Breast epithelium (tissue), 4 donors: ENCODE results near the gene KLHL26. TPM values are rescaled to one million over a fixed set of nuclear protein-coding genes. Genes with fewer than 3 reads are reported as not detected.

ENCODE experiments used
- DNase-seq, 2 donors: peaks; one replicate each; pipeline ENCODE4 v3.0.0-alpha.2; 2019; ENCODE audit warnings: low spot score in 2 of 2
- H3K27ac ChIP-seq, 2 donors: fragments of 200-600 bp; sonication (generic) in 1 of 2; one replicate each; pipeline ENCODE4 v1.5.1; 2016 to 2019; ENCODE audit warnings: mild to moderate bottlenecking in 1 of 2
- H3K27me3 ChIP-seq, 2 donors: fragments of 200-600 bp; sonication (generic) in 1 of 2; one replicate each; pipeline versions ENCODE4 v1.5.1 to v1.6.0; 2017 to 2019; ENCODE audit warnings: control low read depth in 1 of 2, mild to moderate bottlenecking in 1 of 2
- H3K36me3 ChIP-seq: fragments of 200-600 bp; one replicate; pipeline ENCODE4 v1.5.1; 2019
- H3K4me1 ChIP-seq, 2 donors: fragments of 200-600 bp; sonication (generic); one replicate each; pipeline ENCODE4 v1.5.1; 2016 to 2019; ENCODE audit warnings: control low read depth in 1 of 2
- H3K4me3 ChIP-seq, 3 donors: fragments of 200-600 bp; sonication (generic); 1 replicate in 2 of 3; 2 replicates in 1 of 3; pipeline ENCODE4 v1.5.1; 2016 to 2019; ENCODE audit warnings: mild to moderate bottlenecking in 3 of 3, moderate library complexity in 2 of 3
- H3K9me3 ChIP-seq, 2 donors: fragments of 200-600 bp; sonication (generic) in 1 of 2; one replicate each; pipeline ENCODE4 v1.5.1; 2016 to 2019; ENCODE audit warnings: control low read depth in 1 of 2
- CTCF ChIP-seq, 3 donors: fragments of 450-650 bp; IDR thresholded peaks; one replicate each; pipeline ENCODE4 v1.5.1; 2016 to 2017; ENCODE audit warnings: antibody characterized with exemption in 3 of 3, mild to moderate bottlenecking in 3 of 3, moderate library complexity in 3 of 3
- POLR2A ChIP-seq: fragments of 450-650 bp; IDR thresholded peaks from one replicate; pipeline ENCODE4 v1.6.1; 2016; ENCODE audit warnings: antibody characterized with exemption, mild to moderate bottlenecking, moderate library complexity
- POLR2AphosphoS5 ChIP-seq, 3 donors: sonication (generic); formaldehyde crosslinking; IDR thresholded peaks; one replicate each; pipeline ENCODE4 v1.6.1; 2017; ENCODE audit warnings: antibody characterized with exemption in 3 of 3
- intact Hi-C: fragments of 100-400 bp; cut with DNase I; formaldehyde crosslinking; loops from one replicate; pipeline ENCODE4 v1.15.1; 2023; ENCODE audit warnings: low total_unique reads
- total RNA-seq, 3 donors: library from RNA; depleted of rRNA; stranded (reverse); fragments of >200 nt; gene quantifications; one replicate each; pipeline ENCODE4 v1.1.0, GENCODE V29; 2016

KLHL26 gene
- total RNA-seq, 3 donors from 2014 or later: 7.0 to 18.1 (median 14.7) TPM

- Histone ChIP-seq H3K4me1 (peaks cover 0 to 2% of the 10 kb centered on the region in 2 donors), H3K27me3 (peaks cover 0 to 20% of the 10 kb centered on the region in 2 donors), H3K9me3 (no peaks in the 10 kb centered on the region), H3K4me3 (no peak overlapping the region), H3K27ac (no peak overlapping the region), H3K36me3 (no peaks in the 10 kb centered on the region)
- DNase-seq: no peak
- TF ChIP-seq POLR2AphosphoS5 (IDR thresholded peaks at IDR 0.05) (no peak), POLR2A (no peak), CTCF (IDR thresholded peaks at IDR 0.05) (no peak)
- intact Hi-C loops: no loop called here
Measured at GRCh38 chr19:18617562-18617961, 19.3 kb upstream of the KLHL26 start.

- no peak overlapping the region for H3K27ac ChIP-seq
- no peaks in the 10 kb centered on the region for H3K9me3 ChIP-seq
- no peak for DNase-seq
- H3K4me1 ChIP-seq: no peaks in the 10 kb centered on the region
- no peaks in the 10 kb centered on the region for H3K36me3 ChIP-seq
- peaks cover 0 to 13% of the 10 kb centered on the region in 2 donors for H3K27me3 ChIP-seq
- TF ChIP-seq POLR2A (no peak), POLR2AphosphoS5 (IDR thresholded peaks at IDR 0.05) (no peak), CTCF (IDR thresholded peaks at IDR 0.05) (no peak)
- no peak overlapping the region for H3K4me3 ChIP-seq
- intact Hi-C loops: no loop called here
Measured at GRCh38 chr19:18618236-18618635, 18.6 kb upstream of the KLHL26 start.

DNA sequence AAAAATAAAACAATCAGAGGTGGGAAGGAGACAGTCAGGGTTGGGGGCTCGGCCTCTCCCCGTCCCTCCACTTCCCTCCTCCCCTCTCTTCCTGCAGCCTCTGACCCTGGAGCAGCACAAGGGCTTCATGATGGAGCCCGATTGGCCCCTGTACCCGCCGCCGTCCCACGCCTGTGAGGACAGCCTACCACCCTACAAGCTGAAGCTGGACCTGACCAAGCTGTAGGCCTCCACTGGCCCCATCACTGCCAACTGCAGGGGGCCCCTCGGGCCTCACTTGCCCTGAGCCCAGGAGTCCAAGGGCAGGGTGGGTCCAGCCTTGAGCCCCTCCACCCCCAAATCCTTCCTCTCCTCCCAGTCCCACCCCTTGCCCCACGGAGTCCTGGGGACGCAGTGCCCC lies 16.5 kb upstream of the KLHL26 start:
- no peaks in the 10 kb centered on the region for H3K36me3 ChIP-seq
- no peak for DNase-seq
- TF ChIP-seq CTCF (IDR thresholded peaks at IDR 0.05): no peak
- TF ChIP-seq POLR2AphosphoS5 (IDR thresholded peaks at IDR 0.05): no peak
- no peak for TF ChIP-seq POLR2A
- H3K9me3 ChIP-seq: no peaks in the 10 kb centered on the region
- H3K27ac ChIP-seq: no peak overlapping the region
- no peaks in the 10 kb centered on the region for H3K4me1 ChIP-seq
- intact Hi-C loops: no loop called here
- no peaks in the 10 kb centered on the region for H3K27me3 ChIP-seq
- H3K4me3 ChIP-seq: no peak overlapping the region

DNA sequence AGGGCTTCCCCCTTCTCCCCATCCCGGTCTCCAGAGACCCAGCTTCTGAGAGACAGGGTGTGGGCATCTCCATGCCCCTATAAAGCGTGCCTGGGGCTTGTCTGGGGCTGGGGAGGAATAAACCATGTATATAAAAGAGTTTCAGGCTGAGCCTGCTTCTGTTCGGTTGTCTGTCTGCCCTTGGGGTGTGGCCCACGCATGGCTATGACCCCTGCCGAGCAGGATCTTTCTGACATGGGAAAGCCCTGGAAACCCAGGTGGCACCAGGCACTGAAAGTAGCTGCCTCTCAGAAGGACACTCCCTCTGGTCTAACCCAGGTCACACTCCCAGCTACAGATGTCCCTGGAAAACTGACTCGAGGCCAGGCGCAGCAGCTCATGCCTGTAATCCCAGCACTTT lies 15.9 kb upstream of the KLHL26 start:
- no peaks in the 10 kb centered on the region for H3K9me3 ChIP-seq
- H3K36me3 ChIP-seq: no peaks in the 10 kb centered on the region
- TF ChIP-seq POLR2AphosphoS5 (IDR thresholded peaks at IDR 0.05) (no peak), CTCF (IDR thresholded peaks at IDR 0.05) (no peak), POLR2A (no peak)
- no peaks in the 10 kb centered on the region for H3K27me3 ChIP-seq
- no peak overlapping the region for H3K27ac ChIP-seq
- no peak overlapping the region for H3K4me3 ChIP-seq
- no peaks in the 10 kb centered on the region for H3K4me1 ChIP-seq
- no peak for DNase-seq
- intact Hi-C loops: no loop called here

DNA sequence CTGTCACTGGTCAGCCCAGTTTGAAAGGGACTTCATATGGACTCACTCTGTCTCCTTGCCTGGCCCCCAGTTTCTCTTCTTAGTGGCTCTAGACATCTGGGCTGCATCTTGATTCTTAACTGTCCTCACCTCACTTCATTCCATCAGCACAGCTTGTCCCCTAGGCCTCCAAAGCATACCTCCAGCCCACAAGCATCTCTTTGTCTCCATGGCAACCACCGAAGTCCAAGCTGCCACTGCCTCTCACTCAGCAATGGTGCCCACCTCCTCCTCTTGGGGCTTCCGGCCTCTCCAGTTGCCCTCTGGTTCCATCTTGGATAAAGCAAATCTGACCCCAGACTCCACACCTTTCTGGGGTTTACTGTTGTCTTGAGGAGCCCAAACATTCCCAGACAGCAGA lies 9.9 kb upstream of the KLHL26 start:
- Histone ChIP-seq H3K4me3 (no peak overlapping the region), H3K4me1 (no peaks in the 10 kb centered on the region), H3K27ac (no peak overlapping the region), H3K36me3 (no peaks in the 10 kb centered on the region), H3K9me3 (no peaks in the 10 kb centered on the region), H3K27me3 (no peaks in the 10 kb centered on the region)
- DNase-seq: no peak
- TF ChIP-seq POLR2AphosphoS5 (IDR thresholded peaks at IDR 0.05): no peak
- no peak for TF ChIP-seq POLR2A
- TF ChIP-seq CTCF (IDR thresholded peaks at IDR 0.05): no peak
- intact Hi-C loops: no loop called here
